Measurements from ENCODE around the gene ISCU.
"Not testable (repeated sequence)": the region's sequence is repeated elsewhere in the genome, so short reads cannot be mapped to it uniquely, and the experiment has no call there.

The ISCU gene

DNA sequence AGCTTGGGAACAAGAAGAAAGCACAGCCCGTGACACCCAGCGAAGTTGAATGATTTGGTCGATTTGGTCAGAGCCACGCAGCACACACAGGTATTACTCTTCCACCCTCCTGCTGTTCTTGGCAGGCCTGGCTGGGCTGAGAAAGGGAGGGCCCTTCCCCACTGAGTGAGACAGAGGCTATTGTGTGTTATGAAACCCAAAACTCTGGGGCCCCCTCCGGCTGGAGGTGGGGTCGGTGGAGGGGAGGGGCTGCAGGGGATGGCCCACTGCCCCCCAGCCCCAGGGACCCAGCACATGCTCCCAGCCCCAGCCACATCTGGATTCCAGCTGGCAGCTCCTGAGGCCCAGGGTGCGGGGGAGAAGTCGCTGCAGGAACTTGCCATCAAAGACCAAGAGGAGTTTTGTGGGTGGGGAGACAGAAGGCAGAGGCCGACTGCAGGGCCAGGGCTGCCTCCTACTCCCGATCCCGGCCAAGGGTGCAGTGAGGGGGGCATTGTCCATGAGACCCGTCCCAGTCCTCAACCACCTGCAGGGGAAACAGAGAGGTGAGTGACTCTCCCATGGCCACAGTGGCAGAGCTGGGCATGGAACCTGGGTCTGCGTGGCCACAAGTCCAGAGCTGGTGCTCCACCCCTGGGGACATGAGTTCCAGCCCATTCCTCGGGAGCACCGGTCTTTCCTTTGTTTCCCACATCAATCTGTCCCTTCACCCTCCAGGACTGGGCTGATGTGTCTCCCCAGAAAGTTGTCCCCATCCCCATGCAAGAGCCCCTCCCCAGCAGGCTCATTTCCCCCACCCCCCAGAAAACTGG is 26.8 kb downstream of the ISCU start:
- no peak for DNase-seq (ENCODE audit: low read depth, low spot score)

DNA sequence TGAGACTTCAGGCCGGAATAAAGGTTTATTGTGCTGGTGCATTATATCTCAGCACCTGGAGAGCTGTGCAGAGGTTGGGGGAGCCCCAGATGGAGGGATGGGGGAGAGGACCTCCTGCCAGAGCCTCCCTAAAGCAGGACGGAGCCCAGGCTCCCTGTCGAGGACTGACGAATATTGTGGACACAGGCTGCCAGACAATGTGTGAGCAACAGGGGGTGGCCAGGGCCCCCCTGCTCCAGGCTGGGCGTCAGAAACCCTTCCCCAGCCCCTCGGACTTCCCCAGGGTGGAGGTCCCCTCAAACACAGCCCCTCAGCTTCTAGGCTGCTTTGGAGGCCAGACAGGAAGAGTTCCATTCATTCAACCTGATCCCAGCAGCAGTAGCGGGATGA is 27.4 kb downstream of the ISCU start:
- DNase-seq (ENCODE audit: low read depth, low spot score), result no peak

DNA sequence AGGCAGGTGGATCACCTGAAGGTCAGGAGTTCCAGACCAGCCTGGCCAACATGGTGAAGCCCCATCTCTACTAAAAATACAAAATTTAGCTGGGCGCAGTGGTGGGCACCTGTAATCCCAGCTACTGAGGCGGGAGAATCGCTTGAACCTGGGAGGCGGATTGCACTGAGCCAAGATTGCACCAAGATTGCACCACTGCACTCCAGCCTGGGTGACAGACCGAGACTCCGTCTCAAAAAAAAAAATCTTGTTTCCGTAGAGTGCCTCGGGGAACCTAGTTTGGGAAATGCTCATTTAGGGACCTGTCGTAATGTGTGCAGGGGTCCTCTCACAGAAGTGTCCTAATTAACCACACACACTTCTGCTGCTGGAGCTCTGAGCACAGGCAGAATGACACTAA is 28.1 kb downstream of the ISCU start:
- not testable (repeated sequence) for DNase-seq (ENCODE audit: low read depth, low spot score)

DNA sequence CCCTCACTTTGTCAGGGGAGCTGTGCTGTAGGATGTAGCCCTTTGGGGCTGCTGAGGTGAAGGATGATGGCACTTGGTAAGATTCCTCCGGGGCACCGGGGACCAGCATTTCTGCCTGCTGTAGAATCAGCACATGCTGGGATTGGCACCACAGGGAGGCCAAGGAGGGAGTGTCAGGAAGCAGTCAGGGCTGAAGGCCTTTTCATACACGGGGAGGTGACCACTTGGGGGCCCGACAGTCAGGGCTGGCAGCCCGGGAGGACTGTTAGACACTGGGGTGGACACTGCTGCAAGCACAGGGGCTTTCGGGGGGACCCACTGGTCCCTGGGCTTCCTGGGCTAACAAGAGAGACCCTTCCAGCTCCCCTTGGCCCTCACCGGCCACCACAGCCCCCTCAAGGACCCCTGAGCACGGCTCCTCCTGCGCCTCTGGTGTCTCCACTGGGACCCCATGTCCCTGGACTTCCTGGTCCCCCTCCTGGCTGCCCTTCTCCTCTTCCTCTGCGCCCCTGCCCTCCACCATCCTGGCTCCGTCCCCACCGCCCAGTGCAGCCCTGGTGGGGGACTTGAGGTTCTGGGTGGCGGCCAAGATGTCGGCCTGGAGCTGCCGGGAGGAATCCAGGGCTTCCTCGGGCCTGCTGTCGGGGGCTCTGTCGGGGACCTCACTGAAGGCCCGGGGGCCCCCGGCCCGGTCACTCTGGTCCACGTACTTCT is 29.0 kb downstream of the ISCU start:
- DNase-seq (ENCODE audit: low read depth, low spot score), result no peak

DNA sequence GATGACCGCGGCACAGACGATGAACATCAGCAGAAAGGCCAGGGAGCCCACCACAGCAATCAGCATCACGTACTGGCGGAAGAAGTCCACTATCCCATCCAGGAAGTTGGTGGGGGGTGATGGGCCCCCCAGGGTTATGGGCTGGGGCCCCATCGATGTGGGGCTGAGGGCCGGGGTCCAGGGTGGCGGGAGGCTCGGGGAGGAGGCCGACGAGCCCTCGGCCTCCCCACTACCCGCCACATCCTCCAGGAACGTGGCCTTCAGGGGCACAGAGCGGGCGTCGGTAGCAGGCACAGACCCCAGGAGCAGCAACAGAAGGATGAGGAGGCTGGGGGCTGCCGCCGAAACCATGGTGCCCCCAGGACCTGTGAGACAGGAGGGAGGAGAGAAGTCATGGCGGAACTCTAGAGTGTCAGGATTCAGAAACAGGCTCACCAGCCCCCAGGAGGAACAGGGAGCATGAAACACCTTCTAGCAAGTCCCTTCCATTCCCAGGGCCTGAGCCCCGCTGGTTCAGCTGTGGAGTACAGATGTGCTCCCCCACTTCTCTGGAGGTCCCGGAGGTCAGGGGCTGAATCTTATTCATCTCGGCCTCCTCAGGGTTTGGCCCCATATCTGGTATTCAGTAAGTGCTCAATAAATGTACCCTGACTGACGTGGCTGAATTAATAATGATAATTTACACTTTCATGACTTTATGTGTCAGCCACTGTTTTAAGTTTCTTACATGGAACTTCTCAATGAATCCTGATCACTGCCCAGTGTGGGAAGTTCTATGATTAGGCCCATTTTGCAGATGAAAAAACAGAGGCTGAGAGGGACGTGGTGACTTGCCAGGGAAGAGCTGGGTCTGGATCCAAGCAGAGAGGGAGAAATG is 29.9 kb downstream of the ISCU start:
- no peak for DNase-seq (ENCODE audit: low read depth, low spot score)

DNA sequence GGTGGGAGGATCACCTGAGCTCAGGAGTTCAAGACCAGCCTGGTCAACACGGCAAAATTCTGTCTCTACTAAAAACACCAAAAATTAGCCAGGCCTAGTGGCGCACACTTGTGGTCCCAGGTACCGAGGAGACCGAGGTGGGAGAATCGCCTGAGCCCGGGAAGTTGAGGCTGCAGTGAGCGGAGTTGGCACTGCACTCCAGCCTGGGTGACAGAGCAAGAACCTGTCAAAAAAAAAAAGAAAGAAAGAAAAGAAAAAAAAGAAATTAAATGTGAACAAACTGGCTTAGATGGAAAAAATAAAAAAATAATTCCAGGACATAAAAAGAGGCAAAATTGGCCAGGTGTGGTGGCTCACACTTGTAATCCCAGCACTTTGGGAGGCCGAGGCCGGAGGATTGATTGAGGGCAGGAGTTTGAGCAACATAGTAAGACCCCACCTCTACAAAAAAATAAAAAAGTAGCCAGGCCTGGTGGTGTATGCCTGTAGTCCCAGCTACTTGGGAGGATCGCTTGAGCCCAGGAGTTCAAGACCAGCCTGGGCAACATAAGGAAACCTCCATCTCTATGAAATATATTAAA is 32.0 kb downstream of the ISCU start:
- no peak for DNase-seq (ENCODE audit: low read depth, low spot score)

DNA sequence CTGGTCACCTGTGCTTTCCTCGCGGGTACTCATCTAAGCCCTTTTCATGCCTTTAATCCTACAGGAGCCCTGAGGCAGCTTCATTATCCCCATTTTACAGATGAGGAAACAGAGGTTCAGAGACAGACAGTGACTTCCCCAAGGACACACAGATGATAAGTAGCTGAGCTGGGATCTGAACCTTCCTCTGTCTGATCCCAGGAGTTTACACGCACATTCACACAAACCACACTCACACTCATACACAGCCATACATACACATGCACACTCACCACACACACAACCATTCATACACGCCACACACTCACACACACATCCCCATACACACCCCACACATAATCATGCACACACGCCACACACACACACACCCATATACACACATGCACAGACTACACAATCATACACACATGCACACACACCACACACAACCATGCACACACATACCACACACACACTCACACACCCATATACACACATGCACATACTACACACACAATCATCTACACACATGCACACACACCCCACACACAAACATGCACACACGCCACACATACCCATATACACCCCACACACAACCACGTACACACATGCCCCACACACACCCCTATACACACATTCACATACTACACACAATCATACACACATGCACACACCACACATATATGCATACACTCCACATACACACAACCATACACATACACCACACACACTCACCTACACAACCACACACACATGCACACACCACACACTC is 32.7 kb downstream of the ISCU start:
- DNase-seq (ENCODE audit: low read depth, low spot score), result no peak

DNA sequence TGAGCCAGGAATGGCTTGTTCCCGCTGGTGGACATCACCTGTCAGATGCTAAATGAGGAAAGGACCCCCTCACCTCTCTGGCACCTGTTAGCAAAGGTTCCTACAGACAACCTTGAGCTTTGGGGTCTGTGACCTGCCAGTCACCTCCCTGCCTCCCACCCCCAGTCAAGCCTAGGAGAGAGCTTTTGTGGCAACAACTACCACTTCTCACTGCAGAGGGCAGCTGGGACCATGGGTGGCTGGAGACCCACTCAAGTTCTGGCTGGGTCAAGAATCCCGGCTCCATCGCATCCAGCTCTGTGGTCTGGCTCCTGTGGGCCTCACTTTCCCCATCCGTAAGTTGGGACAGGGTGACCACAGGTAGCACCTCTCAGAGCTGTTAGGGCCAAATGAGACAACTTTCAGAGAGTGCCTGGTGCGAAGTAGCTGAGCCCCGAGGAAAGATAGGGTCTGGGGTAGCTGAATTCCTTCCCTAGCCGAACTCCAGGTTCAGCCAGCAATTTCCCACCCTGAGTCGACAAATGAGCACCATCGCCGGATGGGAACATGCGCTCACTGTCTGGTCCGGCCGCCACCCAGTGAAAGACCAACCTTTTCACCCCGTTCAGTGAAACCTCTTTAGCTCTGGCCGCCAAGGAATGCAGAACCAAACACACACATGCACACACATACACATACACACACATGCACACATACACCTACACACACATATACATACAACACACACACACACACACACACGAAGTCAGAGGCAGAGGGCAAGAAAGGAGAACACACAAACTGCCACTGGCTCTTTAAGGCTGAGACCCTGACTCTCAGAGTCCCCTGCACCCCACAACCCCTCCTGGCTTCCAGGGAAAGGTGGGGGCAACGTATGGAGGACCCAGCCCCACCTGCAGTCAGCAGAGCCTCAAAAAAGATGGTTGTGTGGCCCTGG is 33.6 kb downstream of the ISCU start:
- DNase-seq (ENCODE audit: low read depth, low spot score), result no peak

DNA sequence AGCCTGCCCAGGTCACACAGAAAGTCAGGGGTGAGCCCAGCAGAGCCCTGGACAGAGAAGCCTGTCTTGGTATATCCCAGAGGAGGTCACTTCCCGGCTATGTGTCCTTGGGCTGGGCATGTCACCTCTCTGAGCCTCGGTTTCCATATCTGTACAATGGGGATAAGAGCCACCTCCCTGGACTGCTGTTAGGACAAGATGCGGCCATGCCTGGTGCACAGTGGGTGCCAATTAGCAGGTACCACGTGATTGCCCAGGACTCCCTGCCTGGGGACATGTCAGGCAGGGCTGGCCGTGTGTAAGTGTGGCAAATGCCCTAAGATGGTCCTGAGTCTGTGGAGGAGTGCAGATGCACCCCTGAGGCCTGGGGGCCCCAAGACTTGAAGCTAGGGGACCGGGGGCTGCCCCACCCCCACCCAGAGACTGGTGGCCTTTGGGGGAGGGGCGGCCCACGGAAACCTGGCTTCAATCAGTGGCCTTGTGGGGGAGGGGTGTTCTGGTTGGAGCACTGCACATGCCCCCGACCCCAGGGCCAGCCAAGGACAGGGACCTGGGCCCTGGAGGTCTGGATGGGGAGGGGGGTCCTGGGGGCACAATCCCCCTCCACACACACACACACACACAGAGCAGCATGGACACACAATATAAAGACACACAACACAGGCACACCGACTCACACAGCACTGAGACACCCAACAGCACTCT is 34.6 kb downstream of the ISCU start:
- no peak for DNase-seq (ENCODE audit: low read depth, low spot score)

DNA sequence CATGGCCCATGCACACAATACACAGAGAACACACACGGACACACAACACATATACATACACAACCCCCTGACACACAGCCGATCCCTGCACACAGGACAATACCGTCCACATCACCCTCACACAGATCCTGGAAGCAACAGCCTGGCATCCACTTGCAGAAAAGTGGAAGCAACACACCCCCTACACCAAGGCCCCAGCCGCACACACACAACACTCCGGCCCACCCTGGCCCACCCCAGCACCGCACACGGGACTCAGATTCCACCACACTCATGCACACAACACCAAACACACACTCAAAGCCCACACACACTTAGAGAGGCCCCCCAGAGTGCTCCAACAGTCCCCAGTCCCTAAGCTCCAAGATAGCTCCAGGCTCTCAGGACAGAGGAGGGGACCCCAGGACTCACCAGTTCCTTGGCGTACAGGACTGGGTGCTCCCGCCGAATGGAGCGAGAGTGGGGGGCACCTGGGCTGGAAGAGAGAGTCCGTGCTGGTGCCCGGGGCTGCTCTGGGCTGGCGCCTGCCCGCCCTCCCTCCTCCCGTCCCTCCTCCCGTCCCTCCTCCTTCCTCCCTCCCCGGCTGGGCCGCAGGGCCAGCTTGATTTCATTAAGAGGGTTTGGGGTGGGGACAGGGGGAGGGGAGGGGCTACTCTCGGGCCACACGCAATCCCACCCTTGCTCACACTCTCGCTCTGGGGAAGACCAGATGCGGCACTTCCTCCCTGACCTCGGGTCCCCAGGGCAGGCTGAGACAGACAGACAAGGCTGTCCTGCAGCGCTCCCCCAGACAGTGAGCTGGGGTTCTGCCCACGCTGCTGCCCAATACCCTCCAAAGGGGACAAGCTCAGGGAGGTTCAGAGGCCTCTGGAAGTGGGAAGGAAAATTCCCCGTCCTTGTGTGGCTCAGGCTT is 35.4 kb downstream of the ISCU start, which contains the start of gene TMEM119:
Gene TMEM119 (minus strand): TSS at position 526 of the 913 bp plus-strand sequence. CDS start 5,701 bp downstream, outside the sequence.
- DNase-seq (ENCODE audit: low read depth, low spot score), result no peak

DNA sequence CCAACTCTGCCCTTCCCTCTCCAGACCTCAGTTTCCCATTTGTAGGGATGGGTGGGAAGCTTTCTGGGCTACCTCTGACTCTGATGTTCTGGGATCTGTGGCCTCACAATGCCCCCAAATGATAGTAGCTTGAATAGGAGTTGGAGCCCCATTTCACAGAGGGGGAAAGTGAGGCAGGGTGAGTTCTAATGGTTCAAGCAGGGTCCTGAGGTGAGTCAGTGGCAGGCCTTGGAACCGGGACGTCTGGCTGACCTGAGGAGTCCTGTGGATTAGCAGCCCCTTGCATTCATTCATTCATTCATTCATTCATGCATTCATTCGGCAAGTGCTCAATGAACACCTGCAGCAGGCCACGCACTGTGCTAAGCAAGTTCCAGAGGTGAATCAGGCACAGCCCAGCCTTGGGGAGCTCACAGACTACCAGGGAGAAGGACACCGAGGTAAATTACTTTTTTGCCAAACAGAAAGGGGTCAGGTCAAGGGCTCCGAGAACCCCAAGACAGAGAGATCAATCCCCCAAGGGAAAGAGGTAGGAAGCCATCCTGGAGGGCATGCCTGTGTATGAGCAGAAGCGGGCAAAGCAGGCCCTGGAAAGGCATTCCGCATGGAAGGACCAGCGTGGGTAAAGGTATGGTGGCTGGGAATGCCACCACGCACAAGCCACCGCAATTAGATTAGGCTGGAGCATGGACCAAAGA is 36.3 kb downstream of the ISCU start:
- DNase-seq (ENCODE audit: low read depth, low spot score), result no peak

DNA sequence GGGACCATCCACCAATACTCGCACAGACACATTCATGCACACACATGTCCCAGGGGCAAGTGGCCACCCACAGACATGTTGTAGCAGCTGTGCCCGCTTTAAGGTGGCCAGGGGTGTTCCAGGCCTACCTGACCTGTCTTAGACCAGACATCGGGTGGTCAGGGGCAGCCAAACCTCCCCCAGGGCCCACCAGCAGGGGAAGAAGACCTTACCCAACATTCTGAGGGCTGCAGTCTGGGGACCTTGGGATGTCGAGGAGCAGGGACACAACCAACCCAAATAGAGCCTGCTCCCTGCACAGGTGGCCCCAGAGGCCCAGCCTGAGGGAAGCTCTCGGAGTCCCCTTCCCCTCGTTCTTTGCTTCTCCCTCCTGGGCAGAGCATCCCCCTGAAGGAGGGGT is 37.1 kb downstream of the ISCU start:
- no peak for DNase-seq (ENCODE audit: low read depth, low spot score)

DNA sequence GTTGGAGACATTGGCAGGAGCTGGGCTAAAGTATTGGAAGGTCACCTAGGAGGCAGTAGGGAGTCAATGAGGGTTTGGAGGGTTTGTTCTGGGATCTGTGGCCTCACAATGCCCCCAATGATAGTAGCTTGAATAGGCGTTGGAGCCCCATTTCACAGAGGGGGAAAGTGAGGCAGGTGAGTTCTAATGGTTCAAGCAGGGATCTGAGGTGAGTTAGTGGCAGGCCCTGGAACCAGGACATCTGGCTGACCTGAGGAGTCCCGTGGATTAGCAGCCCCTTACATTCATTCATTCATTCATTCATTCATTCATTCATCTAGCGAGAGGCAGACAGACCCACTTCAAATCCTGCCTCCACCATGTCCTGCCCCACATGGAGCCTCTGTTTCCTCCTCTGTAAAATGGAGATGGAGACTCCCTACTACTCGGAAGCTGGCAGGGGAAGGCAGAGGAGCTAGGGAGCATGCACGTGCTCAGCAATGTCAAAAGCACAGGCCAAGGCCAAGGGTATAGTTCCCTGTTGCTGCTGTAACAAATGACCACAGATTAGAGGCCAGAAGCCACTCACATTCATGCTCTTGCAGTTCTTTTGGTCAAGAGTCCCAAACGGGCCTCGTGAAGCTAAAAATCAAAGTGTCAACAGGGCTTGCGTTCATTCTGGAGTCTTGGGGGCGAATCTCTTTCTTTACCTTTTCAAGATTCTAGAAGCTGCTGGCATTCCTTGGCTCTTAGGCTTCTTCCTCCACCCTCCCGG is 37.7 kb downstream of the ISCU start:
- no peak for DNase-seq (ENCODE audit: low read depth, low spot score)

DNA sequence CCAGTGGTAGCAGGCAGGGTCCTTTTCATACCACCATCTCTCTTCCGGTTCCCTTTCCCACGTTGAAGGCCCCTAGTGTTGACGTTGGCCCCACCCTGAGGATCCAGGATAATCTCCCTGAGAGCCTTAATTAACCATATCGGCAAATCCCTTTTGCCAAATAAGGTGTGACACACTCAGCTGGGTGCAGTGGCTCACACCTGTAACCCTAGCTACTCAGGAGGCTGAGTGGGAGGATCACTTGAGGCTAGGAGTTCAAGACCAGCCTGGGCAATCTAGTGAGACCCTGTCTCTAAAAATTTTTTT is 38.3 kb downstream of the ISCU start:
- DNase-seq (ENCODE audit: low read depth, low spot score), result no peak

DNA sequence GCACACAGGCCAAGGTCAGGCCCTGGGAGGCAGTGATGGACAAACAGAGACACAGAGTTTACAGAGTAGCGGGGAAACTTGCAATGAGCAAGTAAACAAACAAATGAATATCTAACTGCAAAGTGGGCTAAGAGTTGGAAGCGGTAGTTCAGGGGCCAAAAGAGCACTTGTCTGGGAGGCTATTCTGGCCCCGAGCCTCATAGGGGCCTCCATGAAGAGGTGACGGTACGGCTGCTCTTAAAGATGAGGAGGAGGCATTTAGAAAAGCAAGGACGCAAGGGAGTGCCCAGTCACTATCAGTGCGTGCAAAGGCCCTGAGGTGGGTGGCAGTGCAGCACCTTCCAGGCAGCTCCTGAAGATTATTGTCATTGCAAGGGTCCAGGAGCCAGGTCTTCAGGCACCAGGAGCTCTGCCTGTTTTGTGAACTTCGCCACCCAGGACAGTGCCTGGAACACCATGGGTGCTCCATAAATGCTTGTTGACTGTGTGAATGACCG is 39.9 kb downstream of the ISCU start:
- DNase-seq (ENCODE audit: low read depth, low spot score), result no peak

DNA sequence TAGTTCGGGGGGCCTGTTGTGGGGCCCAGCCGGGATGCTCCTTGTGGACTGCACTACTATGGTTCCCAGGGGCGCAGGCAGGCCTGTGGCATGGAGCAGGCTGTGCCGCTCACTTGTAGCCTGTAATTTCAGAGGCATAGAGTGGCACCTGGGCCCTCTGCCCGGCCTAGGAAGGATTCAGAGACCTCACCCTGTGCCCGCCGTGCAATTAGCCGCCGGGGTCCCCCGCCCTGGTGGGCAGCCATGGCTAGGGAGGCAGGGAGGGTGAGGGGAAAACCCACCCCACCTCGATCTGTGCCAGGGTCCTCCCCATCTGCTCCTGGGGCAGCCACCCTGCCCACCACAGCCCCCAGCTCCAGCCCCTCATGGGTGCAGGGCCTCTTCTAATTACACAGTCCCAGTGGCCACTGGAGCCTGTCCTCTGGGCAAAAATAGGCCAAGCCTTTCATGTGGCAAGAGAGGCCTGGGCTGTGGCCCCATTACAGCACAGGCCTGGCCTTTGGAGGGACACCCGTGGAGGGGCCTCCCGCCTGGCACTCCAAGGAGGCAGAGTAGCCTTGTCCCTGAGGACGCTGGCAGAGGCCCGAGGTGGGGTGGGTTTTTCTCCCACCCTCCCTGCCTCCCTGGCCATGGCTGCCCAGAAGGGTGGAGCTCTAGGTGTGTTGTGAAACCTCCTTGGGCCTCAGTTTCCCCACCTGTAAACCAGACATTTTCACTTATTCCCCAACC is 40.7 kb downstream of the ISCU start:
- no peak for DNase-seq (ENCODE audit: low read depth, low spot score)
